ENCODE measurements around the gene PTPRK. TPM values are rescaled to one million over a fixed set of nuclear protein-coding genes. Genes with fewer than 3 reads are reported as not detected.

The PTPRK gene
- total and polyA plus RNA-seq, 2 of the 8 experiments (the other 6 are each of a cell fraction or from before 2014, with no cell fraction given), result 11.4 to 47.3 TPM

DNA sequence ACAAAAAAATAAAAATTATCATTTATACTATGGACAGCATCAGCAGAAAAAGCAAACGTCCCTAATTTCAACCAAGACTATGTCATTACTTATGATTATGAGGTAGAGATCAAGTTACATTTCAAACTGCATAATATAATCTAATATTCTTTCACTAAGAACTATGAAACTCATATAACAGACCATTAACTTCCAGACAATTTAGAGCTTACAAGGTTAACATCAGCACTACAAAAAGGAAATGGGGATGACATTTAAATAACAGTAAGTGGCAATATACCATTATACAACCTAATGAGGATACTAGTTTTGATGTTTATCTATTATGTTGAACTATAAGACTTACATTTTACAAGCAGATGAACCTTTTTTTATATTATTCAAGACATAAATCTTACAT, 358.6 kb downstream of the PTPRK start:
- Histone ChIP-seq H3K4me2 (ENCODE audit: insufficient read depth in 1 of 2, low read depth in 2 of 2, low read length in 2 of 2) (no peak overlapping the region), H2BK15ac (ENCODE audit: low read length) (no peak overlapping the region), H3K36me3 (ENCODE audit: control insufficient read depth in 2 of 4, insufficient read depth in 4 of 4, low read length in 3 of 4) (no peaks in the 10 kb centered on the region), H2BK5ac (ENCODE audit: low read depth, low read length) (no peak overlapping the region), H2BK120ac (replicated peaks; ENCODE audit: low read depth, low read length) (no peak overlapping the region), H3K27ac (ENCODE audit: low read depth, low read length) (no peak overlapping the region), H3K56ac (replicated peaks; ENCODE audit: insufficient read length, low read depth, low read length) (no peak overlapping the region), H3K4me1 (replicated peaks in 1 of 4; ENCODE audit: control insufficient read depth in 3 of 4, insufficient read depth in 4 of 4, low read length in 3 of 4) (no peaks in the 10 kb centered on the region), H3K18ac (ENCODE audit: extremely low read depth, low read length) (no peak overlapping the region), H3K14ac (ENCODE audit: insufficient read length) (no peak overlapping the region), H4K20me1 (replicated peaks in 1 of 2; ENCODE audit: control insufficient read depth in 1 of 2, insufficient read depth in 2 of 2, low read length in 2 of 2) (no peaks in the 10 kb centered on the region), H2BK12ac (ENCODE audit: low read depth, low read length) (no peak overlapping the region), H3K9me3 (ENCODE audit: insufficient read depth in 2 of 2, low read depth in 1 of 2, low read length in 1 of 2) (no peaks in the 10 kb centered on the region), H2AK5ac (ENCODE audit: low read depth, low read length) (no peak overlapping the region), H2AFZ (ENCODE audit: low read length) (no peak overlapping the region), H3K79me1 (ENCODE audit: low read depth, low read length) (no peaks in the 10 kb centered on the region), H3K23me2 (ENCODE audit: low read depth, low read length) (no peaks in the 10 kb centered on the region), H3K4me3 (ENCODE audit: extremely low read depth in 1 of 4, insufficient read depth in 2 of 4, low read depth in 3 of 4, low read length in 4 of 4) (no peak overlapping the region), H4K91ac (replicated peaks; ENCODE audit: insufficient read length, low read length) (no peak overlapping the region), H3K9ac (replicated peaks in 1 of 4; ENCODE audit: extremely low read depth in 1 of 4, low read depth in 3 of 4, low read length in 3 of 4) (no peak overlapping the region), H2BK20ac (ENCODE audit: low read length) (no peak overlapping the region), H4K8ac (ENCODE audit: extremely low read depth, insufficient read depth, low read length) (no peak overlapping the region), H4K5ac (ENCODE audit: insufficient read length, low read depth, low read length) (no peak overlapping the region), H3K79me2 (ENCODE audit: control insufficient read depth in 1 of 2, insufficient read depth in 2 of 2, low read length in 2 of 2) (no peaks in the 10 kb centered on the region), H3K23ac (ENCODE audit: insufficient read length) (no peak overlapping the region), H3K4ac (replicated peaks; ENCODE audit: insufficient read length, low read depth, low read length) (no peak overlapping the region), H3K27me3 (replicated peaks in 1 of 4; ENCODE audit: control insufficient read depth in 3 of 4, extremely low read depth in 1 of 4, insufficient read depth in 3 of 4, low read length in 3 of 4) (no peaks in the 10 kb centered on the region)
- FAIRE-seq, result no peak
- ChIA-PET POLR2A (ENCODE audit: partially characterized antibody) (no interaction called here), CTCF (ENCODE audit: partially characterized antibody) (interaction anchor here (0.9 kb wide), 1 partner anchor 166 kb away, joined by 3 read pairs; no protein-coding TSS in a partner anchor)
- no peak for TF ChIP-seq BACH1 (IDR thresholded peaks at IDR 0.05; ENCODE audit: low read length)
- TF ChIP-seq, protein P1, sequence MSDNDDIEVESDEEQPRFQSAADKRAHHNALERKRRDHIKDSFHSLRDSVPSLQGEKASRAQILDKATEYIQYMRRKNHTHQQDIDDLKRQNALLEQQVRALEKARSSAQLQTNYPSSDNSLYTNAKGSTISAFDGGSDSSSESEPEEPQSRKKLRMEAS (IDR thresholded peaks at IDR 0.05), result no peak
- no peak for TF ChIP-seq KDM1A (IDR thresholded peaks at IDR 0.05; ENCODE audit: borderline replicate concordance, low read length)
- TF ChIP-seq, protein P2, sequence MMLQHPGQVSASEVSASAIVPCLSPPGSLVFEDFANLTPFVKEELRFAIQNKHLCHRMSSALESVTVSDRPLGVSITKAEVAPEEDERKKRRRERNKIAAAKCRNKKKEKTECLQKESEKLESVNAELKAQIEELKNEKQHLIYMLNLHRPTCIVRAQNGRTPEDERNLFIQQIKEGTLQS (IDR thresholded peaks at IDR 0.05; ENCODE audit: insufficient read depth, low read depth, low read length), result no peak
- WGBS, 2 experiments (ENCODE audit: extremely low coverage in 1 of 2, insufficient coverage in 1 of 2, insufficient read length in 1 of 2, insufficient replicate concordance in 2 of 2, low coverage in 1 of 2, low lambda C conversion rate in 2 of 2, missing lambda C conversion rate in 1 of 2), result 76% methylated on average over 1 of the region's 1 CpG; no CpG with 5 or more reads in 1 of the 2 experiments
- no peak for DNase-seq (ENCODE audit: low read depth in 1 of 2, low spot score in 2 of 2)
